ENCODE measurements around the gene PAX5.

DNA sequence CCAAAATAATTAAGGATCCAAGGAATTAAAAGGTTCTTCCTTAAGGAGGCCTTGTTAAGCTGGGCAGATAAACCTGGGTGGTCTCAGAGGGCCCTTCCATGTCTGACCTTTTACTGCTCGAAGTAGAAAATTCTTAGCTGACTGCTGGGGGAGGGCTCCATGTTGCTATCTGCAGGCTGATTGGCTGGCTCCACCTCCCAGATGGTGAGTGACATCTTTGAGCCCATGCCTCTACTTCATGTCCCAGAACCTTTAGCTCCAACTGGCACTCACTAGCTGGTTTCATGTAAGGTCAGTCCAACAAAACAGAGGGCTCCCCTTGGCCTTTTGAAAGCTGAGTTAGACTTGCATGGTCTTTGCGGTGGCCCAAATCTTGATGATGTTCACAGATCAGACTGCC is 188.2 kb downstream of the PAX5 start:
- TF ChIP-seq, protein P1, sequence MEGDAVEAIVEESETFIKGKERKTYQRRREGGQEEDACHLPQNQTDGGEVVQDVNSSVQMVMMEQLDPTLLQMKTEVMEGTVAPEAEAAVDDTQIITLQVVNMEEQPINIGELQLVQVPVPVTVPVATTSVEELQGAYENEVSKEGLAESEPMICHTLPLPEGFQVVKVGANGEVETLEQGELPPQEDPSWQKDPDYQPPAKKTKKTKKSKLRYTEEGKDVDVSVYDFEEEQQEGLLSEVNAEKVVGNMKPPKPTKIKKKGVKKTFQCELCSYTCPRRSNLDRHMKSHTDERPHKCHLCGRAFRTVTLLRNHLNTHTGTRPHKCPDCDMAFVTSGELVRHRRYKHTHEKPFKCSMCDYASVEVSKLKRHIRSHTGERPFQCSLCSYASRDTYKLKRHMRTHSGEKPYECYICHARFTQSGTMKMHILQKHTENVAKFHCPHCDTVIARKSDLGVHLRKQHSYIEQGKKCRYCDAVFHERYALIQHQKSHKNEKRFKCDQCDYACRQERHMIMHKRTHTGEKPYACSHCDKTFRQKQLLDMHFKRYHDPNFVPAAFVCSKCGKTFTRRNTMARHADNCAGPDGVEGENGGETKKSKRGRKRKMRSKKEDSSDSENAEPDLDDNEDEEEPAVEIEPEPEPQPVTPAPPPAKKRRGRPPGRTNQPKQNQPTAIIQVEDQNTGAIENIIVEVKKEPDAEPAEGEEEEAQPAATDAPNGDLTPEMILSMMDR (IDR thresholded peaks at IDR 0.05): no peak
- no peak for TF ChIP-seq SP1 (CRISPR knock-in tag; conservative IDR thresholded peaks at IDR 0.05)
- no peak for TF ChIP-seq TP53 (CRISPR knock-in tag; IDR thresholded peaks at IDR 0.05)
- no peak for TF ChIP-seq ZNF263 (CRISPR knock-in tag; IDR thresholded peaks at IDR 0.05; ENCODE audit: low read depth)

Measured in WTC11 (cell line).